Measurements from ENCODE around the gene PXT1. TPM values are rescaled to one million over a fixed set of nuclear protein-coding genes. Genes with fewer than 3 reads are reported as not detected.

Gene PXT1
- total RNA-seq, 6 donors from 2014 or later: 0.09 to 0.15 TPM; not detected in 4

DNA sequence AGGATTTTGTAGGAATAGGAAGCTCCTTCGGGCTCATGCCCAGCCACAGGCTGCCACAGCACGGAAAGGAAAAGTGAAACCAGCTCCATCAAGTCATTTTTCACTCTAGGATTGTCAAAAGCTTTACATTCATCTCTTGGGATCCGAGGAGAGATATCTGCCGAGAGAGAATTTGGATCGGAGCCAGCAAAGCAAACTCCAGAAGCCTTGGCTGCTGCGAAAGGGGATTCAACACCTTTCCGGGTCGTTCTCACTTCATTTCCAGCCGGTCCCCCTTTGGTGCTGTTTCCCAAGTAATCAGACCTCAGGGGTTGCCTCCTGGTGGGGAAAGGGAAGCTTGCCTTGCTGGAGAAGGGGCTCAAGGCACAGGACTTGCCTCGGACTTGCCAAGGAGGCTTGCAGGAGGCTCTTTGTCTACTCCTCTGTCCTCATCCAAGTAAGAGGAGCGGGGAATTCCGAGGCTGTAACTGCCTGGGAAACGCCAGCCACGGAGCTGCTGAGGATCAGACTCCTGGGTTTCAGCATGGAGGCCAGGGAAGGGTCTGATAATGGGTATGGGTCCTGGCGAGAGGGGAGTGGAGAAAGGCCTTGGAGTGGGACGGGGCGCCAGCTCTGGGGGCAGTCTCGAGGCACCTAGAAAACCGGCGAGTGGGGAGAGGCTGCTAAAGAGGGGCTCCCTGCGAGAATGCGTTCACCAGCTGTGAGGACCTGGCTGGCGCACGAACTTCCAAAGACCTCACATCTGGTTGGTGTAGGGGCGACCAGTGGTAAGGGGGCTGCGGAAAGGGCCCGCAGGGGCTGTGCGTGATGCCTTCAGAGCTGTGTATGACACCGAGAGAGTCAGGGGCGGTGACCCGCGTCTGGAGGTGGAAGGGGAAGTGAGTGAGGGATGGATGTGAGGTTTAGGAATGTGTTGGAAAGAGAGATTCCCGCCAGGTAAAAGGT lies 55.9 kb downstream of the PXT1 start:
- ATAC-seq (ENCODE audit: low FRiP score in 2 of 2) (peak; percentile 65 to 67), DNase-seq (peak; percentile 44 to 67)
- Histone ChIP-seq H3K4me3 (peak overlapping the region; percentile 49 to 79 (median 68)), H3K9me3 (no peaks in the 10 kb centered on the region), H3K36me3 (no peaks in the 10 kb centered on the region), H3K27ac (peak overlapping the region; percentile 55 to 86 (median 76)), H3K4me1 (peaks cover 12 to 20% (median 18%) of the 10 kb centered on the region in 4 donors), H3K27me3 (no peaks in the 10 kb centered on the region)
- WGBS, 2 donors: 1% methylated on average over 30 to 33 of the region's 33 CpGs
- TF ChIP-seq EP300 (IDR thresholded peaks at IDR 0.05): no peak
- no peak for TF ChIP-seq POLR2A (IDR thresholded peaks at IDR 0.05)
- TF ChIP-seq, protein P1, sequence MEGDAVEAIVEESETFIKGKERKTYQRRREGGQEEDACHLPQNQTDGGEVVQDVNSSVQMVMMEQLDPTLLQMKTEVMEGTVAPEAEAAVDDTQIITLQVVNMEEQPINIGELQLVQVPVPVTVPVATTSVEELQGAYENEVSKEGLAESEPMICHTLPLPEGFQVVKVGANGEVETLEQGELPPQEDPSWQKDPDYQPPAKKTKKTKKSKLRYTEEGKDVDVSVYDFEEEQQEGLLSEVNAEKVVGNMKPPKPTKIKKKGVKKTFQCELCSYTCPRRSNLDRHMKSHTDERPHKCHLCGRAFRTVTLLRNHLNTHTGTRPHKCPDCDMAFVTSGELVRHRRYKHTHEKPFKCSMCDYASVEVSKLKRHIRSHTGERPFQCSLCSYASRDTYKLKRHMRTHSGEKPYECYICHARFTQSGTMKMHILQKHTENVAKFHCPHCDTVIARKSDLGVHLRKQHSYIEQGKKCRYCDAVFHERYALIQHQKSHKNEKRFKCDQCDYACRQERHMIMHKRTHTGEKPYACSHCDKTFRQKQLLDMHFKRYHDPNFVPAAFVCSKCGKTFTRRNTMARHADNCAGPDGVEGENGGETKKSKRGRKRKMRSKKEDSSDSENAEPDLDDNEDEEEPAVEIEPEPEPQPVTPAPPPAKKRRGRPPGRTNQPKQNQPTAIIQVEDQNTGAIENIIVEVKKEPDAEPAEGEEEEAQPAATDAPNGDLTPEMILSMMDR (IDR thresholded peaks at IDR 0.05): no peak
- TF ChIP-seq POLR2AphosphoS5 (IDR thresholded peaks at IDR 0.05): no peak

DNA sequence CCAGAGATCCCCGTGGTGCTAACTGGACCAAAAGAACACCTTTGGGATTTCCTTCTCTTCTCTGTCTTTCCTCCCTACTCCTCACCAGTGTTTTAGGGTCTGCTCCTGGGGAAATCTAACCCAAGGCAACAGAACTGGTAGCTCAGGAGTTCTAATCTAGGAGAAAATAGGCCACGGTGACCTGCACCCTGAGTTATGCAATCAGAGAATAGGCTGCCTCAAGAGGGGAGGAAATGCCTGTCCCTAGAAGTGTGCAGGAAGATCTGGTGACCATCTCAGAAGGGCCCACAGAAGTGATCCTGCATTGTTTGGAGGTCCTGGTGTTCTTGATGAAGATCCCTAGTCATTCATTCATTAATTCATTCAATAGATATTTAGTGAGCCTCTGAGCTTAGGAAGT lies 58.6 kb downstream of the PXT1 start:
- Histone ChIP-seq H3K36me3 (no peaks in the 10 kb centered on the region), H3K4me3 (no peak overlapping the region), H3K27me3 (no peaks in the 10 kb centered on the region), H3K27ac (no peak overlapping the region), H3K9me3 (no peaks in the 10 kb centered on the region), H3K4me1 (peaks cover 12 to 20% (median 18%) of the 10 kb centered on the region in 4 donors)
- 68 to 69% methylated on average over 2 of the region's 2 CpGs for WGBS, 2 donors
- ATAC-seq (ENCODE audit: low FRiP score in 2 of 2) (no peak), DNase-seq (no peak)
- TF ChIP-seq, protein P1 (IDR thresholded peaks at IDR 0.05): no peak
- no peak for TF ChIP-seq EP300 (IDR thresholded peaks at IDR 0.05)

DNA sequence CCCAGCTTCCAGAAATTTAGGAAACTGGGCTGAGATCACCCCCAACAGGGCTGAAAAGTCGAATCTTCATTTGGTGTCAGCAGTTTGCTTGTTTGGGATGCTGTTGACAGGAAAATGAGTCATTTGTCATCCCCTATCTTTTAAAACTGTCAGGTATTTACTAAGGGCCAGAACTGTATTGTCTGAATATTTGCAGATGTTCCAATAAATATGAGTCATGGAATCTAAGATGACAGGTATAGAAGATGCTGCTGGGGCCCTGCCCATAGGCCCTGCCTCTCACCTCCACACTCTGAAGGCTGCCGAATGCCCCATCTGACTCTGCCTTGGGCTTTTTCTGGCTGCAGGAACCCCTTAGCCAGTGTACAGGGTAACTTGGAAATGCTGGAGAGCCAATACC lies 59.0 kb downstream of the PXT1 start:
- DNase-seq (no peak), ATAC-seq (ENCODE audit: low FRiP score in 2 of 2) (no peak)
- H3K36me3 ChIP-seq: no peaks in the 10 kb centered on the region
- no peaks in the 10 kb centered on the region for H3K27me3 ChIP-seq
- H3K4me3 ChIP-seq: no peak overlapping the region
- no peaks in the 10 kb centered on the region for H3K9me3 ChIP-seq
- H3K4me1 ChIP-seq: peaks cover 12 to 20% (median 18%) of the 10 kb centered on the region in 4 donors
- TF ChIP-seq, protein P1 (IDR thresholded peaks at IDR 0.05): no peak
- H3K27ac ChIP-seq: no peak overlapping the region
- 69 to 70% methylated on average over 2 of the region's 2 CpGs for WGBS, 2 donors

DNA sequence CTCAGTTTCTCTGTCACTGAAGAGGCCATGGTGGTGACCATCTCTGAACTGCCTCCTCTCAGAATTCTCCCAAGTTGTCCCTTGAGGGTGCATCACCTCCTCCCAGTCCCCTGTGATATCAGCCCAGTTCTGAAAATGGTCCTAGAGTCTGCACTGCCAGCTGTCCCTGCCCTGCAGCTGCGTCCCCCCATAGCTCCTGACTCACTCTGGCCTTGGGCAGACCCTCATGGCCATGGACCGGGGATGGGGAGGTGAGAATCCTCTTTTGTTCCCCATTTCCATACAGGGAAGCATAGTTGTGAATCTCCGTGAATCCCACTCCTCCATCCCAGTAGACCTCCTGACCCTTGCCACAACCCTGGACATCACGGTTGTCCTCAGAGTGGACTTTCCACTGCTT lies 59.7 kb downstream of the PXT1 start:
- Histone ChIP-seq H3K27me3 (no peaks in the 10 kb centered on the region), H3K4me1 (peaks cover 9 to 18% (median 14%) of the 10 kb centered on the region in 4 donors), H3K4me3 (no peak overlapping the region), H3K9me3 (no peaks in the 10 kb centered on the region), H3K27ac (no peak overlapping the region), H3K36me3 (no peaks in the 10 kb centered on the region)
- no peak for TF ChIP-seq EP300 (IDR thresholded peaks at IDR 0.05)
- TF ChIP-seq, protein P1 (IDR thresholded peaks at IDR 0.05): no peak
- TF ChIP-seq POLR2A (IDR thresholded peaks at IDR 0.05): no peak
- TF ChIP-seq POLR2AphosphoS5 (IDR thresholded peaks at IDR 0.05): no peak
- 55 to 59% methylated on average over 4 of the region's 4 CpGs for WGBS, 2 donors
- DNase-seq: no peak
- ATAC-seq (ENCODE audit: low FRiP score in 2 of 2): no peak

All from upper lobe of left lung (tissue), 6 donors.